Measurements from ENCODE around the gene DERL2. TPM values are rescaled to one million over a fixed set of nuclear protein-coding genes. Genes with fewer than 3 reads are reported as not detected.

The DERL2 gene
- total and polyA plus RNA-seq, 2 of the 4 experiments (the other 2 are of a cell fraction), result 27.4 to 44.2 TPM

DNA sequence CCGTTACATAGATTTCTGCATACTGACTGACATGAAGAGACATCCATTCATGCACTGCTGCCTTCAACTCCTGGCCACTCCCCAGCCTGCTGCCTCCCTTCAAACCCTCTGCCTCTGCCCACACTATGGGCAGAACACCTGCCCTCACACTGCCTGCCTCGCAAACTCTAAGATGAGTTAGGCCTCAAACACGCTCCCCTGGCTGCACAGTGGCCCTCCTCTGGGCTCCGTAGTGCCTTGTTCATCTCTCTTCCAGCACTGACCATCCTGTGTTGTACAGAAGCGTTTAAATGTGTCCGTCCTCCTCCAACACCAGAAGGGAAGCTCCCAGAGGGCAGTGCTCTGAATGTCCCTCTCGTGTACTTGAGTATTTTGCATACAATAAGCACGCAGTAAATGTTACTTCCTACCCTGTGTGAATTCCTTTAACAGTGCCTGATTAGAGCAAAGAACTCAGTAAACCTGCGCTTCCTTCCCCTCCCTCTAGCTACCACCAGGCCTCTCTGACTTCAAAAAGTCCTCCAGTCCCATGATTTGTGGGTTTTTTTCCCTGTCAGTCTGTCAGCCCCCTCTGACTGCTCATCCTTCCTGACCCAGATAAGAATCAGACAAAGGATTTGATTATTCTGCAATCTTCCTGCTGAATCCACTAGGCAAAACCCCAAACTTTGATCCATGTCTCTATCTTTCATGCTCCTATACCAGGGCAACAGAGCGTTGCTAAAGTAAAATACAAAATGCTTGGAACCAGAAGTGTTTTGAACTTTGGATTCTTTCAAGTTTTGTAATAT lies 21.1 kb downstream of the DERL2 start:
- intact Hi-C loops (cut with micrococcal nuclease), result no loop called here

More for the DNA sequence above, 21.1 kb downstream of the DERL2 start:
- Histone ChIP-seq H3K4ac (ENCODE audit: low read depth, low read length) (no peak overlapping the region), H3K9me3 (ENCODE audit: control insufficient read depth, insufficient read depth, low read length) (no peaks in the 10 kb centered on the region), H3K56ac (ENCODE audit: extremely low read depth, insufficient read depth, low read length) (no peak overlapping the region), H3K9me1 (ENCODE audit: insufficient read depth, low read length) (peaks cover 5% of the 10 kb centered on the region; the same call in 1 of the 2 replicates), H3K36me3 (ENCODE audit: control insufficient read depth, insufficient read depth, low read length) (peaks cover 13% of the 10 kb centered on the region), H3K27me3 (ENCODE audit: control insufficient read depth, insufficient read depth, low read length) (no peaks in the 10 kb centered on the region), H2BK5ac (ENCODE audit: low read depth, low read length, poor library complexity, severe bottlenecking) (no peak overlapping the region), H3K18ac (ENCODE audit: low read depth, low read length) (no peak overlapping the region), H2BK15ac (ENCODE audit: low read depth, low read length) (no peak overlapping the region), H3K79me1 (ENCODE audit: low read depth in 1 of 2, low read length in 2 of 2) (peaks cover 13 to 61% of the 10 kb centered on the region in 2 experiments; a peak in 3 of 4 replicates), H4K20me1 (ENCODE audit: insufficient read depth, low read length) (peaks cover 21% of the 10 kb centered on the region), H3K9ac (ENCODE audit: low read depth, low read length) (no peak overlapping the region), H2AK9ac (replicated peaks; ENCODE audit: low read depth, low read length, poor library complexity) (no peak overlapping the region), H4K8ac (ENCODE audit: low read depth in 2 of 2, low read length in 2 of 2) (no peak overlapping the region), H3K27ac (ENCODE audit: insufficient read depth, low read length) (no peak overlapping the region), H4K5ac (ENCODE audit: low read depth, low read length) (no peak overlapping the region), H2BK120ac (ENCODE audit: low read depth, low read length) (no peak overlapping the region), H2AK5ac (ENCODE audit: low read depth, low read length) (no peak overlapping the region), H3K4me2 (ENCODE audit: low read depth, low read length) (no peak overlapping the region), H3K4me1 (ENCODE audit: control insufficient read depth, insufficient read depth, low read length) (no peaks in the 10 kb centered on the region), H4K91ac (ENCODE audit: insufficient read depth, low read depth, low read length) (no peak overlapping the region), H2BK20ac (ENCODE audit: low read depth, low read length) (no peak overlapping the region), H2AFZ (replicated peaks; ENCODE audit: low read length, poor library complexity) (no peak overlapping the region), H3K4me3 (ENCODE audit: insufficient read depth, low read depth, low read length) (no peak overlapping the region), H3K14ac (replicated peaks; ENCODE audit: low read depth, low read length) (no peak overlapping the region), H3K23ac (ENCODE audit: low read depth, low read length) (peak overlapping the region; percentile 16; the same call in 1 of the 2 replicates)
- ChIA-PET CTCF (no interaction called here), POLR2A (ENCODE audit: unreplicated experiment) (no interaction called here)
- ATAC-seq (ENCODE audit: low read depth), result no peak
- no peak for DNase-seq
- no peak for TF ChIP-seq FOS (IDR thresholded peaks at IDR 0.05; ENCODE audit: low read depth, low read length)
- TF ChIP-seq MAZ (IDR thresholded peaks at IDR 0.05; ENCODE audit: borderline replicate concordance, low read depth, low read length), result no peak
- TF ChIP-seq RCOR1 (IDR thresholded peaks at IDR 0.05; ENCODE audit: insufficient replicate concordance, low read length), result no peak
- TF ChIP-seq NFE2L2 (IDR thresholded peaks at IDR 0.05; ENCODE audit: low read depth, low read length), result no peak
- no peak for TF ChIP-seq SMC3 (IDR thresholded peaks at IDR 0.05; ENCODE audit: low read depth, low read length)
- TF ChIP-seq, protein P1, sequence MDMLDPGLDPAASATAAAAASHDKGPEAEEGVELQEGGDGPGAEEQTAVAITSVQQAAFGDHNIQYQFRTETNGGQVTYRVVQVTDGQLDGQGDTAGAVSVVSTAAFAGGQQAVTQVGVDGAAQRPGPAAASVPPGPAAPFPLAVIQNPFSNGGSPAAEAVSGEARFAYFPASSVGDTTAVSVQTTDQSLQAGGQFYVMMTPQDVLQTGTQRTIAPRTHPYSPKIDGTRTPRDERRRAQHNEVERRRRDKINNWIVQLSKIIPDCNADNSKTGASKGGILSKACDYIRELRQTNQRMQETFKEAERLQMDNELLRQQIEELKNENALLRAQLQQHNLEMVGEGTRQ (IDR thresholded peaks at IDR 0.05; ENCODE audit: low read depth, low read length), result no peak
- no peak for TF ChIP-seq MAFK (IDR thresholded peaks at IDR 0.05; ENCODE audit: low read depth, low read length)
- TF ChIP-seq RAD21 (IDR thresholded peaks at IDR 0.05; ENCODE audit: low read length), result no peak
- TF ChIP-seq, protein P2, sequence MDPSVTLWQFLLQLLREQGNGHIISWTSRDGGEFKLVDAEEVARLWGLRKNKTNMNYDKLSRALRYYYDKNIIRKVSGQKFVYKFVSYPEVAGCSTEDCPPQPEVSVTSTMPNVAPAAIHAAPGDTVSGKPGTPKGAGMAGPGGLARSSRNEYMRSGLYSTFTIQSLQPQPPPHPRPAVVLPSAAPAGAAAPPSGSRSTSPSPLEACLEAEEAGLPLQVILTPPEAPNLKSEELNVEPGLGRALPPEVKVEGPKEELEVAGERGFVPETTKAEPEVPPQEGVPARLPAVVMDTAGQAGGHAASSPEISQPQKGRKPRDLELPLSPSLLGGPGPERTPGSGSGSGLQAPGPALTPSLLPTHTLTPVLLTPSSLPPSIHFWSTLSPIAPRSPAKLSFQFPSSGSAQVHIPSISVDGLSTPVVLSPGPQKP (IDR thresholded peaks at IDR 0.05; ENCODE audit: borderline replicate concordance, low read depth, low read length), result no peak
- TF ChIP-seq MXI1 (IDR thresholded peaks at IDR 0.05; ENCODE audit: borderline replicate concordance, low read depth, low read length), result no peak
- no peak for TF ChIP-seq RFX5 (IDR thresholded peaks at IDR 0.05; ENCODE audit: low read depth, low read length)
- TF ChIP-seq POLR2A (IDR thresholded peaks at IDR 0.05; ENCODE audit: low read depth, low read length), result no peak
- dilution Hi-C loops (cut with HindIII; ENCODE audit: low sequenced_read_pairs, unreplicated experiment), result no loop called here
- 96% methylated on average over 4 of the region's 10 CpGs; no CpG with 5 or more reads in 1 of the 2 experiments for WGBS, 2 experiments (ENCODE audit: extremely low coverage in 2 of 2, insufficient read length in 1 of 2)
- BruUV-seq (replicated peaks), result no TSS peak
- in situ Hi-C loops (cut with MboI; ENCODE audit: low sequenced_read_pairs), result no loop called here

Measured in IMR-90 (cell line).